Motor neuron (in vitro differentiated cells): ENCODE results near the gene CITED2. TPM values are rescaled to one million over a fixed set of nuclear protein-coding genes. Genes with fewer than 3 reads are reported as not detected.

Experiments
- ATAC-seq, 8 experiments: fragments of 200-7000 bp; cut with Tn5 transposase; replicated peaks in 6 of 8; 2 replicates each; pipeline ENCODE4 v1.8.0; 2021; ENCODE audit warnings: mild to moderate bottlenecking in 8 of 8, moderate library complexity in 8 of 8
- H3K27ac ChIP-seq, 2 donors: fragments of 250-450 bp; sonication (Bioruptor Pico); 2 replicates each; pipeline ENCODE4 v1.9.0; 2021; ENCODE audit warnings: antibody characterized with exemption in 2 of 2, mild to moderate bottlenecking in 2 of 2, moderate library complexity in 1 of 2
- H3K4me1 ChIP-seq, 2 donors: fragments of 250-450 bp; sonication (Bioruptor Pico); replicated peaks in 1 of 2; 2 replicates each; pipeline ENCODE4 v1.6.1; 2021; ENCODE audit warnings: antibody characterized with exemption in 2 of 2, mild to moderate bottlenecking in 2 of 2, moderate library complexity in 1 of 2
- H3K4me3 ChIP-seq, 5 donors: fragments of 250-450 bp; sonication (Bioruptor Pico); 2 replicates each; pipeline ENCODE4 v1.9.0; 2021; ENCODE audit warnings: antibody characterized with exemption in 5 of 5, mild to moderate bottlenecking in 5 of 5, moderate library complexity in 4 of 5
- WGBS, 10 experiments: fragments of 450-650 bp; shearing (Covaris generic); methylation state at CpG; one replicate each; pipeline ENCODE4 v1.0.0; 2022; 5-methylcytosine and 5-hydroxymethylcytosine counted together
- in situ Hi-C, 9 experiments: fragments of 400-800 bp; cut with MboI; loops; one replicate each; pipeline ENCODE4 v1.15.0; 2021; ENCODE audit warnings: low sequenced_read_pairs in 9 of 9, low pct_unique_long_range_greater_than_20kb in 2 of 9; ENCODE audit not compliant: unreplicated experiment in 9 of 9
- total RNA-seq, 8 experiments: library from RNA; unstranded; fragments of 300-600 nt; gene quantifications; 2 replicates each; pipeline versions ENCODE4 v1.2.3 to v1.2.4, GENCODE V29; 2022

CITED2 gene
- total RNA-seq, 8 experiments from 2014 or later = 15.7 to 84.6 (median 35.0) TPM

- in situ Hi-C loops = loop anchor here in 6 of 9 experiments (10.0 to 25.0 kb wide), 2 partner anchors 131 to 544 kb away; no protein-coding TSS in a partner anchor
- no peak for ATAC-seq
- Histone ChIP-seq H3K4me3 (no peak overlapping the region), H3K4me1 (no peaks in the 10 kb centered on the region), H3K27ac (no peak overlapping the region)
- WGBS, 10 experiments = 60 to 100% (median 98%) methylated on average over 1 to 7 of the region's 7 CpGs; no CpG with 5 or more reads in 2 of the 10 experiments
Observed at GRCh38 chr6:139355777-139356445, 18.5 kb downstream of the CITED2 start.

- Histone ChIP-seq H3K4me1 (no peaks in the 10 kb centered on the region), H3K4me3 (no peak overlapping the region), H3K27ac (no peak overlapping the region)
- ATAC-seq = no peak
- in situ Hi-C loops = loop anchor here in 6 of 9 experiments (10.0 to 25.0 kb wide), 2 partner anchors 130 to 543 kb away; no protein-coding TSS in a partner anchor
- WGBS, 10 experiments = 78 to 100% (median 93%) methylated on average over 2 of the region's 2 CpGs; no CpG with 5 or more reads in 1 of the 10 experiments
Observed at GRCh38 chr6:139355172-139355571, 19.3 kb downstream of the CITED2 start.

GRCh38 chr6:139354189-139354588 is 20.3 kb downstream of the CITED2 start:
- Histone ChIP-seq H3K27ac (no peak overlapping the region), H3K4me3 (no peak overlapping the region), H3K4me1 (no peaks in the 10 kb centered on the region)
- WGBS, 10 experiments = 14 to 100% (median 61%) methylated on average over 1 to 4 of the region's 4 CpGs; no CpG with 5 or more reads in 1 of the 10 experiments
- in situ Hi-C loops = loop anchor here in 6 of 9 experiments (10.0 to 25.0 kb wide), 2 partner anchors 129 to 542 kb away; no protein-coding TSS in a partner anchor
- ATAC-seq = no peak

GRCh38 chr6:139349464-139350020 is 24.9 kb downstream of the CITED2 start:
- no peak for ATAC-seq
- Histone ChIP-seq H3K4me1 (no peaks in the 10 kb centered on the region), H3K27ac (no peak overlapping the region), H3K4me3 (no peak overlapping the region)
- 21 to 68% (median 49%) methylated on average over 2 to 5 of the region's 5 CpGs; no CpG with 5 or more reads in 1 of the 10 experiments for WGBS, 10 experiments
- in situ Hi-C loops = loop anchor here in 6 of 9 experiments (10.0 to 25.0 kb wide), 2 partner anchors 125 to 537 kb away; no protein-coding TSS in a partner anchor

- Histone ChIP-seq H3K27ac (no peak overlapping the region), H3K4me3 (no peak overlapping the region), H3K4me1 (no peaks in the 10 kb centered on the region)
- ATAC-seq = no peak
- WGBS, 10 experiments = 92 to 100% (median 100%) methylated on average over 1 to 2 of the region's 2 CpGs
- in situ Hi-C loops = no loop called here
Observed at GRCh38 chr6:139346392-139346791, 28.1 kb downstream of the CITED2 start.

- ATAC-seq = no peak
- Histone ChIP-seq H3K27ac (no peak overlapping the region), H3K4me1 (no peaks in the 10 kb centered on the region), H3K4me3 (no peak overlapping the region)
- in situ Hi-C loops = no loop called here
- WGBS, 10 experiments = 71 to 100% (median 100%) methylated on average over 1 to 3 of the region's 4 CpGs; no CpG with 5 or more reads in 4 of the 10 experiments
Observed at GRCh38 chr6:139344186-139344963, 30.1 kb downstream of the CITED2 start.

- in situ Hi-C loops = no loop called here
- no peaks in the 10 kb centered on the region for H3K4me1 ChIP-seq
- H3K27ac ChIP-seq = no peak overlapping the region
- no peak for ATAC-seq
- WGBS, 10 experiments = 25 to 100% (median 65%) methylated on average over 1 to 2 of the region's 2 CpGs; no CpG with 5 or more reads in 2 of the 10 experiments
- H3K4me3 ChIP-seq = no peak overlapping the region
Observed at GRCh38 chr6:139343052-139343750, 31.2 kb downstream of the CITED2 start.

GRCh38 chr6:139341060-139341459 is 33.4 kb downstream of the CITED2 start:
- no peak for ATAC-seq
- no peaks in the 10 kb centered on the region for H3K4me1 ChIP-seq
- in situ Hi-C loops = no loop called here
- H3K27ac ChIP-seq = no peak overlapping the region
- H3K4me3 ChIP-seq = no peak overlapping the region
- 67 to 96% (median 79%) methylated on average over 1 to 2 of the region's 2 CpGs for WGBS, 10 experiments

GRCh38 chr6:139338795-139339194 is 35.7 kb downstream of the CITED2 start:
- H3K27ac ChIP-seq = no peak overlapping the region
- peak in 3 of 8 experiments; percentile 38 to 82 (median 47) for ATAC-seq
- WGBS, 10 experiments = 8 to 100% (median 85%) methylated on average over 1 to 9 of the region's 9 CpGs
- H3K4me1 ChIP-seq = no peaks in the 10 kb centered on the region
- no peak overlapping the region for H3K4me3 ChIP-seq
- in situ Hi-C loops = no loop called here

- in situ Hi-C loops = no loop called here
- no peak overlapping the region for H3K4me3 ChIP-seq
- WGBS, 10 experiments = 10 to 93% (median 81%) methylated on average over 2 to 5 of the region's 5 CpGs; no CpG with 5 or more reads in 1 of the 10 experiments
- H3K4me1 ChIP-seq = no peaks in the 10 kb centered on the region
- no peak overlapping the region for H3K27ac ChIP-seq
- no peak for ATAC-seq
Observed at GRCh38 chr6:139337830-139338229, 36.6 kb downstream of the CITED2 start.

- H3K4me1 ChIP-seq = no peaks in the 10 kb centered on the region
- in situ Hi-C loops = no loop called here
- H3K27ac ChIP-seq = no peak overlapping the region
- no peak overlapping the region for H3K4me3 ChIP-seq
- no peak for ATAC-seq
- WGBS, 10 experiments = 33 to 80% (median 71%) methylated on average over 1 to 2 of the region's 2 CpGs; no CpG with 5 or more reads in 1 of the 10 experiments
Observed at GRCh38 chr6:139337001-139337400, 37.4 kb downstream of the CITED2 start.

GRCh38 chr6:139336488-139336887 is 38.0 kb downstream of the CITED2 start:
- ATAC-seq = no peak
- WGBS, 10 experiments = 53 to 100% (median 94%) methylated on average over 1 to 4 of the region's 4 CpGs; no CpG with 5 or more reads in 2 of the 10 experiments
- in situ Hi-C loops = no loop called here
- Histone ChIP-seq H3K4me3 (no peak overlapping the region), H3K27ac (no peak overlapping the region), H3K4me1 (no peaks in the 10 kb centered on the region)
